NCI-H2107 treated with DMSO at 0.1 percent for 48 hours (cell line): ENCODE results near the gene TMEM89.

Source experiments
- DNase-seq: peaks from one replicate; lab custom pipeline; 2025; ENCODE audit not compliant: unreplicated experiment; lab: John Stamatoyannopoulos, UW

TMEM89 gene

GRCh38 chr3:48617559-48617958, 4.0 kb downstream of the TMEM89 start:
- DNase-seq: no peak

GRCh38 chr3:48614044-48614443, 7.5 kb downstream of the TMEM89 start:
- no peak for DNase-seq

GRCh38 chr3:48612309-48612708, 9.3 kb downstream of the TMEM89 start:
- no peak for DNase-seq

- DNase-seq: peak; percentile 50
Observed at GRCh38 chr3:48609088-48610005, 12.2 kb downstream of the TMEM89 start, which contains the start of gene UQCRC1. Gene UQCRC1 (minus strand): TSS chr3:48609646. CDS start chr3:48609620, 26 bp downstream.

- DNase-seq: no peak
Observed at GRCh38 chr3:48607519-48607918, 14.1 kb downstream of the TMEM89 start.

- no peak for DNase-seq
Observed at GRCh38 chr3:48601622-48601994, 20.0 kb downstream of the TMEM89 start.

- no peak for DNase-seq
Observed at GRCh38 chr3:48600711-48601621, 20.6 kb downstream of the TMEM89 start.

- no peak for DNase-seq
Observed at GRCh38 chr3:48599509-48600285, 21.9 kb downstream of the TMEM89 start.

- no peak for DNase-seq
Observed at GRCh38 chr3:48599077-48599501, 22.5 kb downstream of the TMEM89 start.

GRCh38 chr3:48598323-48599076, 23.1 kb downstream of the TMEM89 start:
- no peak for DNase-seq

- no peak for DNase-seq
Observed at GRCh38 chr3:48597408-48597800, 24.2 kb downstream of the TMEM89 start.

- no peak for DNase-seq
Observed at GRCh38 chr3:48596676-48597407, 24.7 kb downstream of the TMEM89 start.

GRCh38 chr3:48596157-48596556, 25.4 kb downstream of the TMEM89 start:
- no peak for DNase-seq

- DNase-seq: no peak
Observed at GRCh38 chr3:48595526-48596121, 25.9 kb downstream of the TMEM89 start.

GRCh38 chr3:48595075-48595525, 26.5 kb downstream of the TMEM89 start, which contains the start of gene COL7A1:
Gene COL7A1 (minus strand): TSS chr3:48595329. CDS start chr3:48595159, 170 bp downstream.
- no peak for DNase-seq

GRCh38 chr3:48594417-48595049, 27.0 kb downstream of the TMEM89 start:
- DNase-seq: no peak

GRCh38 chr3:48593337-48593736, 28.2 kb downstream of the TMEM89 start:
- no peak for DNase-seq

GRCh38 chr3:48592519-48593087, 29.0 kb downstream of the TMEM89 start:
- DNase-seq: no peak
